Breast epithelium (tissue), 3 donors: ENCODE results near the gene LEMD3.

Source experiments
- POLR2A ChIP-seq: fragments of 450-650 bp; IDR thresholded peaks from one replicate; pipeline ENCODE4 v1.6.1; 2016; ENCODE audit warnings: antibody characterized with exemption, mild to moderate bottlenecking, moderate library complexity
- POLR2AphosphoS5 ChIP-seq, 3 donors: sonication (generic); formaldehyde crosslinking; IDR thresholded peaks; one replicate each; pipeline ENCODE4 v1.6.1; 2017; ENCODE audit warnings: antibody characterized with exemption in 3 of 3
- TF ChIP-seq, protein P1 (sequence below), 3 donors: fragments of 450-650 bp; IDR thresholded peaks; one replicate each; pipeline ENCODE4 v1.5.1; 2016 to 2017; ENCODE audit warnings: antibody characterized with exemption in 3 of 3, mild to moderate bottlenecking in 3 of 3, moderate library complexity in 3 of 3

GRCh38 chr12:65237153-65237552 lies 67.8 kb downstream of the LEMD3 start:
- TF ChIP-seq, protein P1, sequence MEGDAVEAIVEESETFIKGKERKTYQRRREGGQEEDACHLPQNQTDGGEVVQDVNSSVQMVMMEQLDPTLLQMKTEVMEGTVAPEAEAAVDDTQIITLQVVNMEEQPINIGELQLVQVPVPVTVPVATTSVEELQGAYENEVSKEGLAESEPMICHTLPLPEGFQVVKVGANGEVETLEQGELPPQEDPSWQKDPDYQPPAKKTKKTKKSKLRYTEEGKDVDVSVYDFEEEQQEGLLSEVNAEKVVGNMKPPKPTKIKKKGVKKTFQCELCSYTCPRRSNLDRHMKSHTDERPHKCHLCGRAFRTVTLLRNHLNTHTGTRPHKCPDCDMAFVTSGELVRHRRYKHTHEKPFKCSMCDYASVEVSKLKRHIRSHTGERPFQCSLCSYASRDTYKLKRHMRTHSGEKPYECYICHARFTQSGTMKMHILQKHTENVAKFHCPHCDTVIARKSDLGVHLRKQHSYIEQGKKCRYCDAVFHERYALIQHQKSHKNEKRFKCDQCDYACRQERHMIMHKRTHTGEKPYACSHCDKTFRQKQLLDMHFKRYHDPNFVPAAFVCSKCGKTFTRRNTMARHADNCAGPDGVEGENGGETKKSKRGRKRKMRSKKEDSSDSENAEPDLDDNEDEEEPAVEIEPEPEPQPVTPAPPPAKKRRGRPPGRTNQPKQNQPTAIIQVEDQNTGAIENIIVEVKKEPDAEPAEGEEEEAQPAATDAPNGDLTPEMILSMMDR (IDR thresholded peaks at IDR 0.05): no peak
- TF ChIP-seq POLR2AphosphoS5 (IDR thresholded peaks at IDR 0.05) (no peak), POLR2A (no peak)
